ENCODE measurements around the gene TTLL10. TPM values are rescaled to one million over a fixed set of nuclear protein-coding genes. Genes with fewer than 3 reads are reported as not detected.

TTLL10 gene
- total and polyA plus RNA-seq, 2 experiments from 2014 or later: 0.45 TPM; not detected in 1

- Mint-ChIP-seq H3K36me3 (ENCODE audit: low read depth) (peaks cover 21% of the 10 kb centered on the region), H3K27ac (no peak overlapping the region), H3K4me3 (peak overlapping the region; percentile 57), H3K9me3 (peaks cover 10% of the 10 kb centered on the region), H3K4me1 (peaks cover 18% of the 10 kb centered on the region), H3K27me3 (ENCODE audit: insufficient read depth, low read depth, poor library complexity) (peaks cover 13% of the 10 kb centered on the region)
- ATAC-seq (no peak), DNase-seq (ENCODE audit: low spot score) (no peak)
- Histone ChIP-seq H4K20me1 (replicated peaks; ENCODE audit: insufficient read depth) (peaks cover 8% of the 10 kb centered on the region), H3K4me1 (ENCODE audit: insufficient read depth) (peaks cover 6% of the 10 kb centered on the region), H3K4me2 (peak overlapping the region; percentile 38; the same call in 1 of the 2 replicates), H3K4me3 (peak overlapping the region; percentile 23; the same call in 1 of the 2 replicates), H3F3A (replicated peaks; ENCODE audit: low read depth) (peaks cover 10% of the 10 kb centered on the region; the same call in 1 of the 2 replicates), H3K79me2 (replicated peaks; ENCODE audit: insufficient read depth) (peaks cover 37% of the 10 kb centered on the region), H2AFZ (no peak overlapping the region), H3K36me3 (ENCODE audit: insufficient read depth) (no peaks in the 10 kb centered on the region), H3K27me3 (ENCODE audit: insufficient read depth) (no peaks in the 10 kb centered on the region), H3K9me2 (ENCODE audit: insufficient read depth) (no peaks in the 10 kb centered on the region), H3K27ac (ENCODE audit: low read depth) (no peak overlapping the region)
- TF ChIP-seq CTCF (conservative IDR thresholded peaks at IDR 0.05; ENCODE audit: low read depth in 2 of 2) (no peak), EZH2 (IDR thresholded peaks at IDR 0.05; ENCODE audit: low read depth, unreplicated experiment) (no peak), POLR2AphosphoS5 (IDR thresholded peaks at IDR 0.05; ENCODE audit: low read depth) (no peak), ZNF114 (CRISPR knock-in tag; IDR thresholded peaks at IDR 0.05) (no peak), NANOG (IDR thresholded peaks at IDR 0.05; ENCODE audit: borderline replicate concordance) (no peak), ZNF331 (CRISPR knock-in tag; IDR thresholded peaks at IDR 0.05; ENCODE audit: low read depth) (no peak), ZNF462 (CRISPR knock-in tag; IDR thresholded peaks at IDR 0.05) (no peak), EZH2phosphoT487 (IDR thresholded peaks at IDR 0.05; ENCODE audit: unreplicated experiment) (no peak), CREB1 (CRISPR knock-in tag; IDR thresholded peaks at IDR 0.05; ENCODE audit: low read depth) (no peak), REST (IDR thresholded peaks at IDR 0.05; ENCODE audit: unreplicated experiment) (no peak), ETS1 (IDR thresholded peaks at IDR 0.05) (no peak), JUNB (IDR thresholded peaks at IDR 0.05; ENCODE audit: unreplicated experiment) (no peak)
Observed at GRCh38 chr1:1233567-1233892, 59.9 kb downstream of the TTLL10 start.

All from GM23338 (cell line).